A204.1 (cell line): ENCODE data around the gene TJP1.
"Not testable (repeated sequence)": the region's sequence is repeated elsewhere in the genome, so short reads cannot be mapped to it uniquely, and the experiment has no call there.

Source experiments
- FAIRE-seq: peaks from 2 replicates; lab custom pipeline; 2012; peaks lifted over from hg19 to GRCh38; lab: Jason Lieb, UNC

Gene TJP1

GRCh38 chr15:29838352-29839010 is 16.2 kb upstream of the TJP1 start:
- no peak for FAIRE-seq

- no peak for FAIRE-seq
These were observed 13.0 kb upstream of the TJP1 start for GRCh38 chr15:29835301-29835700.

- FAIRE-seq: no peak
These were observed 10.4 kb upstream of the TJP1 start for GRCh38 chr15:29832709-29833108.

- no peak for FAIRE-seq
These were observed 4.9 kb upstream of the TJP1 start for GRCh38 chr15:29826908-29827820.

- no peak for FAIRE-seq
These were observed 3.0 kb upstream of the TJP1 start for GRCh38 chr15:29825227-29825626.

- FAIRE-seq: no peak
These were observed 604 bp upstream of the TJP1 start for GRCh38 chr15:29822684-29823459.

- no peak for FAIRE-seq
These were observed 710 bp downstream of the TJP1 start for GRCh38 chr15:29821416-29822099.

GRCh38 chr15:29820394-29821154 is 1.7 kb downstream of the TJP1 start:
- FAIRE-seq: no peak

- FAIRE-seq: no peak
These were observed 2.3 kb downstream of the TJP1 start for GRCh38 chr15:29819979-29820378.

- no peak for FAIRE-seq
These were observed 4.1 kb downstream of the TJP1 start for GRCh38 chr15:29818141-29818540.

GRCh38 chr15:29817455-29817854 is 4.8 kb downstream of the TJP1 start:
- not testable (repeated sequence) for FAIRE-seq

GRCh38 chr15:29815000-29815710 is 7.1 kb downstream of the TJP1 start:
- no peak for FAIRE-seq

- FAIRE-seq: no peak
These were observed 9.3 kb downstream of the TJP1 start for GRCh38 chr15:29813009-29813408.

GRCh38 chr15:29812384-29812694 is 9.9 kb downstream of the TJP1 start:
- no peak for FAIRE-seq

- no peak for FAIRE-seq
These were observed 10.4 kb downstream of the TJP1 start for GRCh38 chr15:29811691-29812383.

GRCh38 chr15:29805708-29806104 is 16.6 kb downstream of the TJP1 start:
- no peak for FAIRE-seq

GRCh38 chr15:29805043-29805707 is 17.1 kb downstream of the TJP1 start:
- no peak for FAIRE-seq

GRCh38 chr15:29802411-29802810 is 19.9 kb downstream of the TJP1 start:
- FAIRE-seq: no peak

GRCh38 chr15:29800491-29801366 is 21.5 kb downstream of the TJP1 start:
- FAIRE-seq: no peak
